Pancreas (tissue), 10 donors: ENCODE data around the gene SLC5A10. TPM values are rescaled to one million over a fixed set of nuclear protein-coding genes. Genes with fewer than 3 reads are reported as not detected.

ENCODE experiments used
- ATAC-seq, 4 donors: fragments of 200-7000 bp; cut with Tn5 transposase; one replicate each; pipeline versions ENCODE4 v1.8.0 to v1.9.1; 2020; ENCODE audit warnings: mild to moderate bottlenecking in 4 of 4, moderate library complexity in 4 of 4
- DNase-seq, 6 donors: peaks; one replicate each; pipeline ENCODE4 v3.0.0-alpha.2; 2020
- FAIRE-seq: peaks from 2 replicates; lab custom pipeline; 2012; peaks lifted over from hg19 to GRCh38; lab: Jason Lieb, UNC
- H3K27ac ChIP-seq, 4 donors: fragments of 200-600 bp; sonication (generic); 1 replicate in 3 of 4; 2 replicates in 1 of 4; pipeline versions ENCODE4 v1.5.0 to v1.8.0; 2020
- H3K27me3 ChIP-seq, 4 donors: fragments of 200-600 bp; one replicate each; pipeline ENCODE4 v1.8.0; 2021
- H3K36me3 ChIP-seq, 3 donors: fragments of 200-600 bp; sonication (generic) in 1 of 3; one replicate each; pipeline versions ENCODE4 v1.5.0 to v1.8.0; 2020 to 2021
- H3K4me1 ChIP-seq, 3 donors: fragments of 200-600 bp; one replicate each; pipeline ENCODE4 v1.8.0; 2021
- H3K4me3 ChIP-seq, 4 donors: fragments of 200-600 bp; sonication (generic) in 2 of 4; one replicate each; pipeline versions ENCODE4 v1.5.0 to v1.8.0; 2020 to 2021
- H3K9me3 ChIP-seq, 4 donors: fragments of 200-600 bp; one replicate each; pipeline ENCODE4 v1.8.0; 2021
- WGBS, 2 donors: extraction: QIAGEN DNeasy Blood & Tissue Kit; methylation state at CpG; one replicate each; pipeline ENCODE4 v1.1.7; 2013; 5-methylcytosine and 5-hydroxymethylcytosine counted together
- intact Hi-C, 3 donors: fragments of 100-400 bp; cut with DNase I; formaldehyde crosslinking; loops; one replicate each; pipeline versions ENCODE4 v1.11.1 to v1.14.2; 2022
- polyA plus RNA-seq, 2 donors: library from polyadenylated mRNA; stranded (reverse); fragments of 200-250 nt; gene quantifications; one replicate each; pipeline ENCODE4 v1.2.3, GENCODE V29; 2013
- total RNA-seq, 6 donors: library from RNA; stranded (reverse); fragmentation: NEBNext Ultra II Directional in 4 of 6; extraction: Animal tissue kit (Norgen Biotek cat#: 25700) in 4 of 6; gene quantifications; one replicate each; pipeline versions ENCODE4 v1.2.1 to v1.2.4, GENCODE V29; 2021 to 2023
- TF ChIP-seq, protein P1 (sequence below), 4 donors: fragments of 200-600 bp; sonication (generic) in 3 of 4; IDR thresholded peaks; one replicate each; pipeline versions ENCODE4 v1.5.0 to v1.8.0; 2021; ENCODE audit warnings: antibody characterized with exemption in 4 of 4
- donor health status: healthy with polysubstance abuse.
- donor health status: DM: no; HTN: no; CAD: no; lungs with moderate emphysema.
- donor health status: DM: no; HTN: no; CAD: no.
- donor health status: control.
- donor health status: control.
- donor health status: Bipolar disorder and iron deficiency.
- donor health status: DM: yes; HTN: yes; CAD: no.
- donor health status: DM: no; HTN: no; CAD: no.
- donor health status: DM: no; HTN: no; CAD: no.
- donor health status: DM: yes; HTN: yes; CAD: no.

The SLC5A10 gene
- total and polyA plus RNA-seq, 8 donors = 0.02 TPM; not detected in 7

DNA sequence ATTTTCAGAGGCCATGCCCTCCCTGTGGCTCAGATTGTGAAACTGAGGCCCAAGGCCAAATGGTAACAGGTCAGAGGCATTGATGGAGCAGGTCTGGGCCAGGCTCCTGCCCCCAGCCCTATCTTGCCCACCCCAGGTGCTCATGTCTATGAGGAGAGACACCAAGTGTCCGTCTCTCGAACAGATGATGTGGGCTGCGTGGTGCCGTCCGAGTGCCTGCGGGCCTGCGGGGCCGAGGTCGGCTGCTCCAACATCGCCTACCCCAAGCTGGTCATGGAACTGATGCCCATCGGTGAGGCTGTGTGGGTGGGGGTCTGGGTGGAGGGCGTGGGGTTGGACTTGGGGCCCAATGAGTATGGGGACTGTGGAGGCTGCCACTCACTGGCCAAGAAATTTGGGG is 61.3 kb downstream of the SLC5A10 start:
- intact Hi-C loops = no loop called here
- no peak overlapping the region for H3K4me3 ChIP-seq
- DNase-seq = peak in 2 of 6 donors; percentile 11 to 60

DNA sequence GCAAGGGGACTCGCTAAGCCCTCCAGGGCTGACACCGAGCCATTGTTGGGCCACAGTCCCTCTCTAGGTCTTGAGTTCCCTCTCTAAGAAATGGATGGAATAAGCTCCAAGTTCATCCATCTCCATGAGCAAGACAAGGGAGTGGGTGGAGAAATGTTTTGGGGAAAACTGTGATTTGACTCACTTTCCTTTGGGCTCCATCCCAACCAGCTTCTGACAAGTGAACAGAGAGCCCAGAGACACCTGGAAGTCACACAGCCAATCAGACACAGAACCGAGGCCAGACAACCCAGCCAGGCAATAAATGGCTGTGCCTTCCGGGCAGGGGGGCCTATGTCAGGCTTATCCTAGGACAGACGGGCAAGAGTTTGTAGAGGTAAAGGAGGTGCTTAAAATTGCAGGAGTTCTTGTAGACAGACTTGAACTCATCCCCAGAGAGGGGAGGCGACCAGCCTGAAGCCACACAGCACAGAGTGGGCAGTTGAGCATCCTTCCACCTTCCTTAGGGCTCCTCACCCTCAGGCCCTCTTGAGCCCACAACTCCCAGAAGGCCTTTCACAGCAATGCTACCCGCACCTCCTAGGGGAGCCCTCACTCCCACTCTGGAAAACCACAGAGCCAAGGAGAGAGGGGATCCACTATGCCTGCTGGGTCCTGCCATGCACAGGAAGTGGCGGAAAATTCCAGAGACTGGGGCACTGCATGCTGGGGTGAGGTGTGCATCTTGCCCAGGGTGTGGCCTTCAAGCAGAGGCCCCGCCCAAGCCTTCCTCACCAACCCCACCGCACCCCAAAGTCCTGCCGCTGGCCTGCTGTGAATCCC is 62.1 kb downstream of the SLC5A10 start:
- no peak for FAIRE-seq
- peak in 2 of 6 donors; percentile 7 to 37 for DNase-seq
- TF ChIP-seq, protein P1, sequence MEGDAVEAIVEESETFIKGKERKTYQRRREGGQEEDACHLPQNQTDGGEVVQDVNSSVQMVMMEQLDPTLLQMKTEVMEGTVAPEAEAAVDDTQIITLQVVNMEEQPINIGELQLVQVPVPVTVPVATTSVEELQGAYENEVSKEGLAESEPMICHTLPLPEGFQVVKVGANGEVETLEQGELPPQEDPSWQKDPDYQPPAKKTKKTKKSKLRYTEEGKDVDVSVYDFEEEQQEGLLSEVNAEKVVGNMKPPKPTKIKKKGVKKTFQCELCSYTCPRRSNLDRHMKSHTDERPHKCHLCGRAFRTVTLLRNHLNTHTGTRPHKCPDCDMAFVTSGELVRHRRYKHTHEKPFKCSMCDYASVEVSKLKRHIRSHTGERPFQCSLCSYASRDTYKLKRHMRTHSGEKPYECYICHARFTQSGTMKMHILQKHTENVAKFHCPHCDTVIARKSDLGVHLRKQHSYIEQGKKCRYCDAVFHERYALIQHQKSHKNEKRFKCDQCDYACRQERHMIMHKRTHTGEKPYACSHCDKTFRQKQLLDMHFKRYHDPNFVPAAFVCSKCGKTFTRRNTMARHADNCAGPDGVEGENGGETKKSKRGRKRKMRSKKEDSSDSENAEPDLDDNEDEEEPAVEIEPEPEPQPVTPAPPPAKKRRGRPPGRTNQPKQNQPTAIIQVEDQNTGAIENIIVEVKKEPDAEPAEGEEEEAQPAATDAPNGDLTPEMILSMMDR (IDR thresholded peaks at IDR 0.05) = no peak

More for the DNA sequence above, 61.3 kb downstream of the SLC5A10 start:
- Histone ChIP-seq H3K27ac (no peak overlapping the region), H3K27me3 (no peaks in the 10 kb centered on the region), H3K4me1 (no peaks in the 10 kb centered on the region), H3K9me3 (no peaks in the 10 kb centered on the region), H3K36me3 (no peaks in the 10 kb centered on the region)
- TF ChIP-seq, protein P1 (IDR thresholded peaks at IDR 0.05) = no peak
- ATAC-seq (no peak), FAIRE-seq (no peak)
- 91 to 94% methylated on average over 12 of the region's 12 CpGs for WGBS, 2 donors

DNA sequence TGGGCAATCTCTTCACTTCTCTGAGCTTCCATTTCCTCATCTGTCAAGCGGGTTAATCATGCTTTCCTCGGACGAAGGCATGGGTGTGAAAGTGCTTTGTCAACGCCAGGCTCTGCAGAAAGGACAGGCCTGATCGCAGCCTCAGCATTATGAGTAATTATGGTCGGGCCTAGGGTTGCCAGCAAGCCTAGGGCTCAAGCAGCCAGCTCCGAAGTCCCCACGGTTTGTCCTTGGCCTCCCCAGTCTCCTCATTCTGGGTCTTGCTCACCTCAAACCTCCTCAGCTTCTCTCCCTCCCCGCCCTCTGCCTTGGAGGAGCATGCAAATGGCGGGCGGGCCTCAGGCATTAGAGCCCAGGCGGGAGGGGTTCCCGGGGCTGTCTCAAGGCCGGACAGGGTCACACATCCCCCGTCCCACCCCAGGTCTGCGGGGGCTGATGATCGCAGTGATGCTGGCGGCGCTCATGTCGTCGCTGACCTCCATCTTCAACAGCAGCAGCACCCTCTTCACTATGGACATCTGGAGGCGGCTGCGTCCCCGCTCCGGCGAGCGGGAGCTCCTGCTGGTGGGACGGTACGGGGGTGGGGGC is 62.8 kb downstream of the SLC5A10 start:
- Histone ChIP-seq H3K27me3 (no peaks in the 10 kb centered on the region), H3K36me3 (no peaks in the 10 kb centered on the region), H3K4me1 (no peaks in the 10 kb centered on the region), H3K4me3 (no peak overlapping the region), H3K27ac (no peak overlapping the region), H3K9me3 (no peaks in the 10 kb centered on the region)
- intact Hi-C loops = no loop called here
- DNase-seq = peak in 2 of 6 donors; percentile 13 to 47
- no peak for ATAC-seq
- 72 to 73% methylated on average over 29 of the region's 29 CpGs for WGBS, 2 donors
- TF ChIP-seq, protein P1 (IDR thresholded peaks at IDR 0.05) = no peak
- no peak for FAIRE-seq

More for the DNA sequence above, 62.1 kb downstream of the SLC5A10 start:
- H3K9me3 ChIP-seq = no peaks in the 10 kb centered on the region
- H3K36me3 ChIP-seq = no peaks in the 10 kb centered on the region
- ATAC-seq = no peak
- intact Hi-C loops = no loop called here
- H3K27ac ChIP-seq = no peak overlapping the region
- WGBS, 2 donors = 75 to 85% methylated on average over 11 of the region's 11 CpGs
- H3K4me3 ChIP-seq = no peak overlapping the region
- H3K4me1 ChIP-seq = no peaks in the 10 kb centered on the region
- H3K27me3 ChIP-seq = no peaks in the 10 kb centered on the region

DNA sequence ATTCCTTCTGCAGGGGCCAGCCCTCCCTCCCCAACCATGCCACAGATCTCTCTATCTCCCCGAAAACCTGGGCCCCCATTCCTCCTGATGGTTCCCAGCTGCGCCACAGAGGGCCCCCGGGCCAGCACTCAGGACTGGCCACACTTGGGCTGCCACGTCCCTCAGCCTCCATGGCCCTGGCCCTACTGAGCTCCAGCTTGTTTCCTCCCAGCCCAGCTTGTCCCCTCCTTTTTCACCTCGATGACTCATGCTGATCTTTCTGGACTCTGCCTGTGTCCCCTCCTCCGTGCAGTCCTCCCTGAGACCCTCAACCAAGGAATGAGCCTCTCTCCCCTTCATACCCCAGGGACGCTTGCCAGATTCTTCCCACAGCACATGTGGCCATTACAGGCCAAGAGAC is 63.5 kb downstream of the SLC5A10 start:
- TF ChIP-seq, protein P1 (IDR thresholded peaks at IDR 0.05) = no peak
- 68 to 81% methylated on average over 7 of the region's 7 CpGs for WGBS, 2 donors

More for the DNA sequence above, 63.5 kb downstream of the SLC5A10 start:
- no peak overlapping the region for H3K4me3 ChIP-seq
- no peaks in the 10 kb centered on the region for H3K27me3 ChIP-seq
- DNase-seq (peak in 2 of 6 donors; percentile 3 to 25), ATAC-seq (no peak), FAIRE-seq (no peak)
- no peaks in the 10 kb centered on the region for H3K36me3 ChIP-seq
- intact Hi-C loops = no loop called here
- H3K27ac ChIP-seq = no peak overlapping the region
- H3K4me1 ChIP-seq = no peaks in the 10 kb centered on the region
- H3K9me3 ChIP-seq = no peaks in the 10 kb centered on the region
